Stomach (tissue), 4 donors: ENCODE data around the gene MVP.

ENCODE experiments used
- POLR2A ChIP-seq, 4 donors: fragments of 450-650 bp; IDR thresholded peaks; one replicate each; pipeline ENCODE4 v1.6.1; 2016; ENCODE audit warnings: antibody characterized with exemption in 4 of 4, control low read depth in 2 of 4, mild to moderate bottlenecking in 1 of 4, moderate library complexity in 1 of 4
- TF ChIP-seq, protein P1 (sequence below), 7 experiments: fragments of 450-650 bp in 4 of 7; fragments of 200-600 bp in 3 of 7; sonication (generic) in 3 of 7; IDR thresholded peaks; one replicate each; pipeline ENCODE4 v1.5.1; 2016 to 2019; ENCODE audit warnings: antibody characterized with exemption in 7 of 7, control low read depth in 2 of 7, mild to moderate bottlenecking in 1 of 7

DNA sequence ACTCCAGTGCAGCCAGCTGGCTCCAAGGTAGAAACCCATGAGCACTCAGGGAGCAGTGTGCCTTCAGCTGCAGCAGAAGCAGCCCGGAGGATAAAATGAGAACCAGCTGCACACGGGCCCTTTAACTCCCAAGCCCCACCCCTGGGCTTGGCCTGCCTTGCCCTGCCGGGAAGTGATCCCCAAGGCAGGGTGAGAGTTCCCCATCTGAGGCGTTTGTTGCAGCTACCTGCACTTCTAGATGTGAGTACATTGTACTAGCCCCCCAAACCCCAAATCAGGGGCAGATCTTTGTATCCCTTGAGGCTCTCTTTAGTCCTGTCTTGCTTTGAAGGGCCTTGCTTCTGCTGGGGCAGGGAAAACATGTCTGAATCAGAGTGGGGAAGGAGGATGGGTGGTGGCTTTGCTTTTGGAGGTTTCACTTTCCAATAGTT, at the start of gene MVP:
- TF ChIP-seq, protein P1, sequence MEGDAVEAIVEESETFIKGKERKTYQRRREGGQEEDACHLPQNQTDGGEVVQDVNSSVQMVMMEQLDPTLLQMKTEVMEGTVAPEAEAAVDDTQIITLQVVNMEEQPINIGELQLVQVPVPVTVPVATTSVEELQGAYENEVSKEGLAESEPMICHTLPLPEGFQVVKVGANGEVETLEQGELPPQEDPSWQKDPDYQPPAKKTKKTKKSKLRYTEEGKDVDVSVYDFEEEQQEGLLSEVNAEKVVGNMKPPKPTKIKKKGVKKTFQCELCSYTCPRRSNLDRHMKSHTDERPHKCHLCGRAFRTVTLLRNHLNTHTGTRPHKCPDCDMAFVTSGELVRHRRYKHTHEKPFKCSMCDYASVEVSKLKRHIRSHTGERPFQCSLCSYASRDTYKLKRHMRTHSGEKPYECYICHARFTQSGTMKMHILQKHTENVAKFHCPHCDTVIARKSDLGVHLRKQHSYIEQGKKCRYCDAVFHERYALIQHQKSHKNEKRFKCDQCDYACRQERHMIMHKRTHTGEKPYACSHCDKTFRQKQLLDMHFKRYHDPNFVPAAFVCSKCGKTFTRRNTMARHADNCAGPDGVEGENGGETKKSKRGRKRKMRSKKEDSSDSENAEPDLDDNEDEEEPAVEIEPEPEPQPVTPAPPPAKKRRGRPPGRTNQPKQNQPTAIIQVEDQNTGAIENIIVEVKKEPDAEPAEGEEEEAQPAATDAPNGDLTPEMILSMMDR (IDR thresholded peaks at IDR 0.05): no peak
- TF ChIP-seq POLR2A (IDR thresholded peaks at IDR 0.05): no peak
